AG10803 (cell line): Measurements from ENCODE around the gene GRAMD1A.
A peak's percentile ranks its signal among the peaks of the same experiment; 100 is the strongest.
"Not testable (repeated sequence)": the region's sequence is repeated elsewhere in the genome, so short reads cannot be mapped to it uniquely, and the experiment has no call there.

Source experiments
- DNase-seq: peaks from one replicate; pipeline ENCODE4 v3.0.0; 2010; ENCODE audit warnings: low read depth
- H3K4me3 ChIP-seq: 2 replicates; pipeline ENCODE4 v1.5.1; 2011; ENCODE audit warnings: mild to moderate bottlenecking, low read length, control low read depth
- TF ChIP-seq, protein P1 (sequence below): conservative IDR thresholded peaks from 2 replicates; pipeline ENCODE4 v1.5.1; 2011; ENCODE audit warnings: mild to moderate bottlenecking, low read length, control low read depth, inconsistent platforms

Gene GRAMD1A

DNA sequence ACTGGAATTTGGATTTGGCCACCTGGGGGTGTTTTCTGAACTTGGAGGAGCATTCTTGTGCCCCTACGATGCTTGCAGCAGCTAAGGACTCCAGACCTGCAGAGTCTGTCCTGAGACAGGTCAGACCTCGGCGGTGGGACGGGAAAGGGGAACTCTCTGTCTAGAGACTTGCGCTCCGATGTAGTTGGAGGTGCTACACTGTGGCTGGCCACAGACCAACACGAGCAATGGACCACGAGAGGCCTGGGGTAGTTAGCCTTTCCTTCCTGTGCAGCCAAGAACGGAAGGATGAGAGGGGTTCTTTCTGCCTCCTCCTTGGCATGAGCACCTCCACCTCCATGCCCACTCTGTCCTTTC, 5.9 kb upstream of the GRAMD1A start:
- H3K4me3 ChIP-seq = no peak overlapping the region
- TF ChIP-seq, protein P1, sequence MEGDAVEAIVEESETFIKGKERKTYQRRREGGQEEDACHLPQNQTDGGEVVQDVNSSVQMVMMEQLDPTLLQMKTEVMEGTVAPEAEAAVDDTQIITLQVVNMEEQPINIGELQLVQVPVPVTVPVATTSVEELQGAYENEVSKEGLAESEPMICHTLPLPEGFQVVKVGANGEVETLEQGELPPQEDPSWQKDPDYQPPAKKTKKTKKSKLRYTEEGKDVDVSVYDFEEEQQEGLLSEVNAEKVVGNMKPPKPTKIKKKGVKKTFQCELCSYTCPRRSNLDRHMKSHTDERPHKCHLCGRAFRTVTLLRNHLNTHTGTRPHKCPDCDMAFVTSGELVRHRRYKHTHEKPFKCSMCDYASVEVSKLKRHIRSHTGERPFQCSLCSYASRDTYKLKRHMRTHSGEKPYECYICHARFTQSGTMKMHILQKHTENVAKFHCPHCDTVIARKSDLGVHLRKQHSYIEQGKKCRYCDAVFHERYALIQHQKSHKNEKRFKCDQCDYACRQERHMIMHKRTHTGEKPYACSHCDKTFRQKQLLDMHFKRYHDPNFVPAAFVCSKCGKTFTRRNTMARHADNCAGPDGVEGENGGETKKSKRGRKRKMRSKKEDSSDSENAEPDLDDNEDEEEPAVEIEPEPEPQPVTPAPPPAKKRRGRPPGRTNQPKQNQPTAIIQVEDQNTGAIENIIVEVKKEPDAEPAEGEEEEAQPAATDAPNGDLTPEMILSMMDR = no peak
- DNase-seq = no peak

DNA sequence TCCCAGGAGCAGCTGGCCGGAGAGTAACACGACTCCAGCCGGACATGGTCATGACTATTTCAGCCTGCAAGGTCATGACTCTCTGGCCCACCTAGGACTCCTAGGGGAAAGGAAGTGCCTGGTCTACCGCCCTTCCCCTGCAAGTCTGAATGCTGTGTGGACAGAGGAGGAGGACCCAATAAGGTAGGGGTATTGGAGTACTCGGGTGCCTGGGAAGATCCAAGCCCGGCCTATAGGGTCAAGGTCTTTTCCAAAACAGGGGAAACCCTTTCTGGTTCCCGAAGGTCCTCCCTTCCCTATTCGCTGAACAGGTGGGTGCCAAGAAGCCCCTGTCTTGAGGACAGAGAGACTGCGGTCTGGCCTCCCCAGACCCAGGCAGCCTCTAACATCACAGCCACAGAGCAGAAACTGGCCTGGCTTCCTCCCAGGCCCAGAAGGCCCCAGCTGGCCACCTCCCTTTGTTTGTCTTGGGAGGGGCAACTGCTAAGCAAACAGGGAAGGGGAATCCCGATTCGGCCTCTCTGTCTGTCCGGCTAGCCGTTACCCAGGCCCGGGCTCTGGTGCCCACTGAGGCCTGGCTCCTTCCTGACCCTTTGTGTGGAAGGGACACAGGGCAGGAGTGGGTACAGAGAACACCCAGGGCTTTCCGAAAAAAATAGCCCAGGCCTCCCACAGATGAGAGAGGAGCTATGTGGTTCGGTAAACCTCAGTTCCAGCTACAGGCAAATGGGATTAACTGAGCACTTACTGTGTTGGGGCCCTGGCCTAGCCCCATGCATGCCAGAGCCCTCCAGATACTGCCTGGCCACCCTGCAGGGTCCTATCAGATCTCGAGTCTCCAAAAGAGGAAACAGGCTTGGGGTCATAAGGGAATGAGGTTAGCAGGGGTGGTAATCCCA, 5.2 kb upstream of the GRAMD1A start:
- TF ChIP-seq, protein P1 = no peak
- no peak for DNase-seq
- H3K4me3 ChIP-seq = no peak overlapping the region

DNA sequence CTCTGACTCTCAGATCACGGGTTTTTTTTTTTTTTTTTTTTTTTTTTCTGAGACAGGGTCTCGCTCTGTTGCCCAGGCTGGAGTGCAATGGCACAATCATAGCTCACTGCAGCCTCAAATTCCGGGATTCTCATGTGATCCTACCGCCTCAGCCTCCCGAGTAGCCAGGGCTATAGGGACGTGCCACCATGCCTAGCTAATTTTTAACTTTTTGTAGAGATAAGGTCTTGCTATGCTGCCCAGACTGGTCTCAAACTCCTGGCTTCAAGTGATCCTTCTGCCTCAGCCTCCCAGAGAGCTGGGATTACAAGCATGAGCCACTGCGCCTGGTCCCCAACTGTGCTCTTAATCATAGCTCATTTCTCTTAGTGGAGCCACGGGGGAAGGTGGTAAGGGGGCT, 4.6 kb upstream of the GRAMD1A start:
- TF ChIP-seq, protein P1 = no peak
- no peak for DNase-seq
- H3K4me3 ChIP-seq = no peak overlapping the region

DNA sequence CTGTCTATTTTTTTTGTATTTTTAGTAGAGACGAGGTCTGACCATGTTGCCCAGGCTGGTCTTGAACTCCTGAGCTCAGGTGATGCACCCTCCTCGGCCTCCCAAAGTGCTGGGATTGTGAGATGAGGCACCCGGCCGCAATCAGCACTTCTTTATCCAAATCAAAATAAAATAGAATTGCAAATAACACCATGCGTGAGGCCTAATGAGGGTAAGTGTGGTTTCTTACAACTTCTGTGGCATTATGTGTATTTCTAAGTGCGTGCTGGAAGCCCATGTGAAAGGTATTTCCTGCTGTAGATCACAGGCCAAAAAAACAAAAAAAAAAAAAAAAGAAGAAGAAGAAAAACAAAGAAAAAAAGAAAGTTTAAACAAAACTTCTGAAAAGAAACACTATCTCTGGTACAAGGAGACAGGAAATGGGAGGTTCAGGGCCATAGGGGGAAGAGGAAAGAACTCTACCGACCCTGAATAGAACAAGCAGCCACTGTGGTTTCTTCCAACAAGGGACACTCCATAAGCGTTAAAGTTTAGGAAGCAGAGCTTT, 3.0 kb upstream of the GRAMD1A start:
- TF ChIP-seq, protein P1 = no peak
- no peak for DNase-seq
- no peak overlapping the region for H3K4me3 ChIP-seq

DNA sequence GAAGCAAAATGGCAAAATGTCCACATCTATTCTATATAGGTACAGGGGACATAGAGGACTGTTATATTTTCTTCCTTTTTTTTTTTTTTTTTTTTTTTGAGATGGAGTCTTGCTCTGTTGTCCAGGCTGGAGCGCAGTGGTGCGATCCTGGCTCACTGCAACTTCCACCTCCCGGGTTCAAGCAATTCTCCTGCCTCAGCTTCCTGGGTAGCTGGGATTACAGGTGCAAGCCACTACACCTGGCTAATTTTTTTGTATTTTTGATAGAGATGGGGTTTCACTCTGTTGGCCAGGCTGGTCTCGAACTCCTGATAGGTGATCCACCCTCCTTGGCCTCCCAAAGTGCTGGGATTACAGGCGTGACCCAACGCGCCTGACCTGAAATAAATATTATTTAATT, 1.9 kb upstream of the GRAMD1A start:
- not testable (repeated sequence) for H3K4me3 ChIP-seq, DNase-seq

DNA sequence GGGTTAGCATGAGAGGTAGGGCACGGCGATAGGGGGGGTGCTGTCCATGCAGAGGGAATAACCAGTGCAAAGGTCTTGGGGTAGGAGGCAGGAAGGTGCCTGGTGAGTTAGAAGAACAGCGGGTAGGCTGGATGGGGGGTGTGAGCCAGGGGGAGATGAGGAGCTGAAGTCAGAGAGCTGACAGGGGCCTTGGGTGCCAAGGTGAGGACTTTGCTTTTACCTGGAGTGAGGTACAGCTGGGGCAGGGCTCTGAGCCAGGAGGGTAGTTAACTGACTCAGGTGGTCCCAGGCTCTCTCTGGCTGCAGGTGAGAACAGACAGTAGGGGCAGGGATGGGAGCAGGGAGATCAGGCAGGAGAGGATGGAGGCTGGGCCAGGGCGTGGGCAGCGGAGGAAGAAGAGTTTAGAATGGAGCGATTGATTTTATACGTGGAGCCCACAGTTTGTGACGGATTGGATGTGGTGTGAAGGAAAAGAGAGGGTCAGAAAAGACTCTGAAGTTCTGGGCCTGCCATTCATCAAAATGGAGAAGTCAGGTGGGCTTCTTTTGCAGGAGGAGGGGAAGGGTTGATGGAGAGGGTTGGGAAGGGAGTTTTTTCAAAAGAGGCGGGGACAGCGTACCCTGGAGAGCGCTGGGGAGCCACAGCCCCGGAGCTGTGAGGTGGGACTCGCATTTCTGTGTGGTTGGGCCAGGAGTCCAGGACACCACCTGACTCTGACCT, 1.2 kb upstream of the GRAMD1A start:
- peak overlapping the region; percentile 74 for H3K4me3 ChIP-seq
- TF ChIP-seq, protein P1 = no peak
- DNase-seq = no peak

DNA sequence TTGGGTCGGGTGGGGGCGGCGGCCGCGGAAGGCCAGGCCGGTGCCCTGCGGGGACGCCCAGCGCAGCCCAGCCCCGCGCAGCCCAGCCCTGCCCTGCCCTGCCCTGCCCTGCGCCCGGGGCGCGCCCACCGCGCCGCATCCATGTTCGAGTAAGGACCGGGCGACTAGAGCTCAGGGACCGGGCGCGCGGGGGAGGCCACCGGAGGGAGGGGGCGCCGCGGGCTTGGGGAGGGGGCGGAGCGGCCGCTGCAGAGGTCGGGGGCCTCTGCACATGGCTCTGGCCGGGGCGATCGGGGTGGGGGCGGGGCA, 169 bp downstream of the GRAMD1A start:
- peak overlapping the region; percentile 74 for H3K4me3 ChIP-seq
- DNase-seq = no peak

More for the DNA sequence above, 169 bp downstream of the GRAMD1A start:
- TF ChIP-seq, protein P1 = no peak
